ENCODE measurements around the gene WDR70. TPM values are rescaled to one million over a fixed set of nuclear protein-coding genes. Genes with fewer than 3 reads are reported as not detected.

WDR70 gene
- total and polyA plus RNA-seq, 2 of the 8 experiments (the other 6 are each of a cell fraction or from before 2014, with no cell fraction given): 10.6 to 37.4 TPM

GRCh38 chr5:37490931-37491330 is 111.8 kb downstream of the WDR70 start (continued):
- TF ChIP-seq, protein P1, sequence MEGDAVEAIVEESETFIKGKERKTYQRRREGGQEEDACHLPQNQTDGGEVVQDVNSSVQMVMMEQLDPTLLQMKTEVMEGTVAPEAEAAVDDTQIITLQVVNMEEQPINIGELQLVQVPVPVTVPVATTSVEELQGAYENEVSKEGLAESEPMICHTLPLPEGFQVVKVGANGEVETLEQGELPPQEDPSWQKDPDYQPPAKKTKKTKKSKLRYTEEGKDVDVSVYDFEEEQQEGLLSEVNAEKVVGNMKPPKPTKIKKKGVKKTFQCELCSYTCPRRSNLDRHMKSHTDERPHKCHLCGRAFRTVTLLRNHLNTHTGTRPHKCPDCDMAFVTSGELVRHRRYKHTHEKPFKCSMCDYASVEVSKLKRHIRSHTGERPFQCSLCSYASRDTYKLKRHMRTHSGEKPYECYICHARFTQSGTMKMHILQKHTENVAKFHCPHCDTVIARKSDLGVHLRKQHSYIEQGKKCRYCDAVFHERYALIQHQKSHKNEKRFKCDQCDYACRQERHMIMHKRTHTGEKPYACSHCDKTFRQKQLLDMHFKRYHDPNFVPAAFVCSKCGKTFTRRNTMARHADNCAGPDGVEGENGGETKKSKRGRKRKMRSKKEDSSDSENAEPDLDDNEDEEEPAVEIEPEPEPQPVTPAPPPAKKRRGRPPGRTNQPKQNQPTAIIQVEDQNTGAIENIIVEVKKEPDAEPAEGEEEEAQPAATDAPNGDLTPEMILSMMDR (IDR thresholded peaks at IDR 0.05; ENCODE audit: control extremely low read depth in 1 of 3, insufficient read depth in 1 of 3, low read depth in 1 of 3, low read length in 3 of 3): no peak
- TF ChIP-seq RBBP5 (IDR thresholded peaks at IDR 0.05; ENCODE audit: borderline replicate concordance, low read depth, low read length) (no peak), CBX8 (IDR thresholded peaks at IDR 0.05; ENCODE audit: borderline replicate concordance, low read depth, low read length) (no peak)
